GM12874 (cell line): Measurements from ENCODE around the gene C11orf21.

Source experiments
- TF ChIP-seq, protein P1 (sequence below): IDR thresholded peaks from 2 replicates; pipeline ENCODE4 v1.5.1; 2011; ENCODE audit warnings: low read depth, mild to moderate bottlenecking, control low read depth, low read length, moderate library complexity; ENCODE audit not compliant: insufficient read depth

C11orf21 gene

DNA sequence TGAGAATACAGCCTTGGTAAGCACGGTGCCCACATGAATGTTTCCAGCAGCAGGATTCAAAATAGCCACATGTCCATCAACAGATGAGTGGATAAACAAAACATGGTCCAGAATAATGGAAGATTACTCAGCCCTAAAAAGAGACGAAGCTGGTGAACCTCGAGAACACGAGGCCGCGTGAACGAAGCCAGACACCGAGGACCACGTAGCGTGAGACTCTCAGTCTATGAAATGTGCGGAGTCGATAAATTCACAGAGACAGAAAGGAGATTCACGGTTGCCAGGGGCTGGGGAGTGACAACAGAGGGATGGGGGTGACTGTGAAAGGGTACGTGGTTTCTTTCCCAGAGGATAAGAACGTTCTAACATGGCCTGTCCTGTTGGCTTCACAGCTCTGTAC is 28.4 kb downstream of the C11orf21 start:
- TF ChIP-seq, protein P1, sequence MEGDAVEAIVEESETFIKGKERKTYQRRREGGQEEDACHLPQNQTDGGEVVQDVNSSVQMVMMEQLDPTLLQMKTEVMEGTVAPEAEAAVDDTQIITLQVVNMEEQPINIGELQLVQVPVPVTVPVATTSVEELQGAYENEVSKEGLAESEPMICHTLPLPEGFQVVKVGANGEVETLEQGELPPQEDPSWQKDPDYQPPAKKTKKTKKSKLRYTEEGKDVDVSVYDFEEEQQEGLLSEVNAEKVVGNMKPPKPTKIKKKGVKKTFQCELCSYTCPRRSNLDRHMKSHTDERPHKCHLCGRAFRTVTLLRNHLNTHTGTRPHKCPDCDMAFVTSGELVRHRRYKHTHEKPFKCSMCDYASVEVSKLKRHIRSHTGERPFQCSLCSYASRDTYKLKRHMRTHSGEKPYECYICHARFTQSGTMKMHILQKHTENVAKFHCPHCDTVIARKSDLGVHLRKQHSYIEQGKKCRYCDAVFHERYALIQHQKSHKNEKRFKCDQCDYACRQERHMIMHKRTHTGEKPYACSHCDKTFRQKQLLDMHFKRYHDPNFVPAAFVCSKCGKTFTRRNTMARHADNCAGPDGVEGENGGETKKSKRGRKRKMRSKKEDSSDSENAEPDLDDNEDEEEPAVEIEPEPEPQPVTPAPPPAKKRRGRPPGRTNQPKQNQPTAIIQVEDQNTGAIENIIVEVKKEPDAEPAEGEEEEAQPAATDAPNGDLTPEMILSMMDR = no peak

DNA sequence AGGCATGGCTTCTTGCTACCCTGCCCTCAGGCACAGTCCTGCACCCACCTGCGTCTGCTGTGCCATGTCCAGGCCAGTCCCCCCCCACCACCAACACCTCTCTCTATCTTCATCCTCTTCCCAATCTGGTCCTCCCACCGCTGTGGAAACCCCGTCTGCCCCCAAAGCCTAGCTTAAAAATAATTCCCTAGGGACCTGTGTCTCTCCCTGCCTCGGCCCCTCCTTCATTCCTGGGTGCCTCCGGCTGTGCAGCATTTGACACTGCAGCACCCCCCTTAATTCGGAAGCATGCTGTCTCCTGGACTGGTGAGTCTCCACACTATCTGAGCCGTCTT is 28.8 kb downstream of the C11orf21 start:
- TF ChIP-seq, protein P1 = no peak

DNA sequence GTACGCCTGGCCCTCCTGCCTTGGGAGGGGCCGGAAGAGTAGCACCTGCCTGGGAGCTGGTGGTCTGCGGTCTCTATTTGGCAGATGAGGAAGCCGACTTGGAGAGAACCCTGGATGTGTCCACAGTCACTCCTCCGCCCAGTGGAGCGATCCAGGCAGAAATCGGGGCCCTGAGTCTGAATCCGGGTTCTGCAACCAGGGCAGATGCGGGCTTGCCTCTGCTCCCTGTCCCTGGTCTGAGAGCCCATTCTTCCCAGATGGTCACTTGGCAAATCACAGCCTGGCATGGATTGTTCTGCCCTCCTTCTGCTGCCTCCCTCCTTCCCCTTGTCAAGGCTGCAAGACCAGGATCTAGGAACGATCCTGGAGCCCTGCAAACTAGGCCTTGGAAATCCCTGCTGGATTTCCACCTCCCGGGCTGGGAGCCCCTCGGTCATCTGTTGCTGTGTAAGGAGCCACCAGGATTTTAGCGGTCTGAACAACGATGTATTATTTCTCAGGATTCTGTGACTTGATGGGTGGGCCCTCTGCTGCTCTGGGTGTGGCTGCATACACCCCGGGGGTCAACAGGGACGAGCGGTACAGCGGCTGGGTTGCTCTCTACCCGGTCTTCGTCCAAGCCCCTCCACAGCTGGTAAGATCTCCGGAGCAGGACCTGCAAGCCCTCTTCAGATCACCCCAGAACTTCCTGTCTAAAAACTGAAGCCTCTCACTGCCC is 29.3 kb downstream of the C11orf21 start:
- TF ChIP-seq, protein P1 = no peak

DNA sequence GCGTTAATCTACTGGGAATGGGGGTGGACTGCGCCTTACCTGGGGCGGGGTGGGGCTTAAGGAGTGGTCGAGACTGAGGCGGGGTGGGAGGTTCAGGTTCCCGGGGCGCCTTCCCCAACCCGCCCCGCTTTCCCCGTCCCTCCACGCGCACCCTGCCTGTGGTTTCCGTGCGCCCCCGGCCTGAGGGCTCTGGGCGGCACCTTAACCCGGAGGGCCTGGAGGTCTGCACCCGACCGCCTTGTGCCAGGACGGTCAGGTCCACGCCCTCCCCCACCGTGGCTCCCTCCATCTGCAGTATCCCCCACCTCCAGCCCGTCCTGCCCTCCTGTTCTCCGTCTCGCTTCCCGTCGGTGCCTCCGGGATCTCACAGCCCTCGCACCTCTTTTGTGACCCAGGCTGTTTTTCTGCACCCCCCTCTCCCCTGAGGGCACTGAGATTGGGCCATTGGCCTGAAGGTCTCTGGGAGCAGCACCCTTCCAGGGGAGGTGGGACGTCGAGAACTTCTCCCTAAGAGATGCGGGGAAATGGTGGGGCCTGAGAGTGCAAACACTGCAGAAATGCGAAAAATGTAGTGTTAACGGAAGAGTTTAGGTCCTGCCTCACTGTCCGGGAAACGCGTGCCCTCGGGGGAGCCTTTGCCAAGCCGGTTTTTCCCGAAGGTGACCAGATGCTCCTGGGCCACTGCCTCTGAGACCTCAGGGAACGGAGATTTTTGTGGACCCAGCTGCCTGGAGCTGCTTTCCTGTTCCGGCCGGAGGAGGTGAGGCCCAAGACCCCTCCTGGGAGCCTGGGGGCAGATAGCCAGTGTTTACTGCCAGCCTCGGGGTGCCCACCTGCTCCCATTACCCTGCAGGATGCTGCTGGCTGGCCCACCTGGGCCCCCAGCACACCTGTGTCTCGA is 30.1 kb downstream of the C11orf21 start:
- TF ChIP-seq, protein P1 = no peak

DNA sequence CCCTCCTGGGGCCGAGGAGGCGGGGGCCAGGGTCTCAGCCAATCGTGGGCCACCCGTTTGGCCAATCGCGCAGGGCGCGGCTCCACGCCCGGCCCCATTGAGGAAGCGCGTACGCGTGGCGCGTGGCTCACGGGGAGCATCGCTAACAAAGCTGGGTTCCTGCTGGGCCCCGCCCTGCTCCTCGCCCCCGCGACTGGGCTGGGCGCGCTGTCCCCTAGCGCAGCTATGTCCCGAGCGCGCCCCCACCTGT is 30.7 kb downstream of the C11orf21 start:
- TF ChIP-seq, protein P1 = no peak

DNA sequence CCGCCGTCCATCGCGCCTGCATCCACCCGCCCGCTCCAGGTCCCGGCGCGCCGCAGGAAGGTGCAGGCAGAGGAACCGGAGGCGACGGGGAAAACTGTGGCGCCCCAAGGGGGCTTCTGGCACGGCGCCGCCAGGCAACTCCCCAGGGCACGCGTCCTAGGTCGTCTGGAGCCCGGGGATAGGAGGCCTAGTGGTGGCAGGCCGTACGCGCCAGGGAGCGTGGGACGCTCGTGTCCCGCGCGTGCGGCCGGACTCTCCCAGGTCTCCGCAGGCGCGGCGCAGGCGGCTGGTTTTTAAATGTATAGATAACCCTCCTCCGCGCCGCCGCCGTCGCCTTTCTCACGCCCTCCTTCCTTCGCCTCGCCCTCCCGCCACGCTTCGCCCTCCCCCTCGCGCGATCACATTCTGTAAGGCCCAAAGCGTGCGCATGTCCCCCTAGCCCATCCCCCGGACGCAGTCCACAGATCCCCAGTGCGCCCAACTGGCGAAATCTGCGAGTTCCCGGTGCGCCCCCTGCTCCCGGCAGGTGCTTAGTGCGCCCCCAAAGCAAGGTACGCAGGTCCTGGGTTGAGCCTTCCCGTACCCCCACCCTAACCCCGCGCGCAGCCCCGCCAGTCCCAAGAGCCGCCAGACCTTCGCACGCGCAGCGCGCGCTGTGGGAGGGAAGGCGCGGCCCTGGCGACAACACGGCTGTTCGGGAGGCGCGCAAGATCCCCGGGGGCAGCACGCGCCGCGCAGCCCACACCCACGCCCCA is 31.2 kb downstream of the C11orf21 start, which contains the start of gene ASCL2:
TSS of gene ASCL2 (minus strand) at position 267 of the 755 bp plus-strand sequence. CDS start at position 11, 256 bp downstream.
- TF ChIP-seq, protein P1 = no peak
